Activated T-cell treated with anti-CD3 and anti-CD28 coated beads, Interleukin-2, amount 50 U/mL, for 24 hours (primary cell): ENCODE results near the gene ANKMY2.
A peak's percentile ranks its signal among the peaks of the same experiment; 100 is the strongest.

Source experiments
- DNase-seq: peaks from one replicate; pipeline ENCODE4 v3.0.0-alpha.2; 2020
- H3K27ac Mint-ChIP-seq: 2 replicates; pipeline ENCODE4 v1.8.0; 2020; ENCODE audit warnings: mild to moderate bottlenecking, mixed read lengths
- H3K27me3 Mint-ChIP-seq: 2 replicates; pipeline ENCODE4 v1.8.0; 2020; ENCODE audit warnings: mixed read lengths
- H3K36me3 Mint-ChIP-seq: 2 replicates; pipeline ENCODE4 v1.8.0; 2020; ENCODE audit warnings: low read depth, mixed read lengths
- H3K4me1 Mint-ChIP-seq: 2 replicates; pipeline ENCODE4 v1.8.0; 2020; ENCODE audit warnings: low read depth, mixed read lengths
- H3K4me3 Mint-ChIP-seq: 2 replicates; pipeline ENCODE4 v1.8.0; 2020; ENCODE audit warnings: mild to moderate bottlenecking, moderate library complexity, mixed read lengths
- H3K9me3 Mint-ChIP-seq: 2 replicates; pipeline ENCODE4 v1.8.0; 2020; ENCODE audit warnings: mixed read lengths

The ANKMY2 gene

DNA sequence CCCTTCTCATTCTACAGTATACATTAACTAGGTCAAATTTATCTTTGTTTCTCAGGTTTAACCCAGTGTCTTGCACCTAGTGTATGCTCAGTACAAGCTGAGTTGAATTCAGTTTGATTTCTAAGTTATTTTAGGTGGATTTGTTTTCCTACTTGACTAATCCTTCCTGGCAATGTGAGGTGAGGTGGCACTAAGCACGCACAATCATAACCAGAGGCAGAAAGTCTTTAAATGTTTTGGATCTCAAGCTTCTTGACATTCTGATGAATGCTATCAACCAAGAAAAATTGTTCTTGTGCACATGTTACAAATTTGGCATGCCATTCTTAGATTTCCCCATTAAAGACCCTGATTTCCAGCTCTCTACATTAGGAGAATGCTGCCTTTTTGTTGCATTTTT, 3.6 kb upstream of the ANKMY2 start:
- Mint-ChIP-seq H3K4me1 (peaks cover 72% of the 10 kb centered on the region), H3K4me3 (peak overlapping the region; percentile 99), H3K27me3 (no peaks in the 10 kb centered on the region), H3K9me3 (no peaks in the 10 kb centered on the region), H3K36me3 (peaks cover 78% of the 10 kb centered on the region), H3K27ac (peak overlapping the region; percentile 59)
- no peak for DNase-seq

DNA sequence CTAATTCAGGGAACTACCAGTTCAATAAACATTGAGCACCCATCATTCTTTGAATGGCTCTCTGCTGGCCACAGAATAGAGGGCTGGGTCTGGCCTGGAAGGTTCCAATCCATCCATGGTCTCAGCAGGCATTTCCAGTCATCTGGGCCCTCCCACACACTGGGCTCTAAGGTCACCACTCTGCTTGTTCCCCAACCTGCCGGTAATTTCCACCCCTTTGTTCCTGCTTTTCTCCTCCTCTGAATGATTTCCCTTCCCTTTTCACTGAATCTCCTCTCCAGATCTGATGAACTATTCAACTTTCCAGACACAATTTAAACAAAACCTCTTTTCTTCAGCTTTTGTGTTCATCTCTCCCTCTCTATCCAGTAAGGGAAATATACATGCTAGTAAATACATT, 3.0 kb upstream of the ANKMY2 start:
- H3K27ac Mint-ChIP-seq, result peak overlapping the region; percentile 59
- H3K4me1 Mint-ChIP-seq, result peaks cover 77% of the 10 kb centered on the region
- H3K4me3 Mint-ChIP-seq, result peak overlapping the region; percentile 99

DNA sequence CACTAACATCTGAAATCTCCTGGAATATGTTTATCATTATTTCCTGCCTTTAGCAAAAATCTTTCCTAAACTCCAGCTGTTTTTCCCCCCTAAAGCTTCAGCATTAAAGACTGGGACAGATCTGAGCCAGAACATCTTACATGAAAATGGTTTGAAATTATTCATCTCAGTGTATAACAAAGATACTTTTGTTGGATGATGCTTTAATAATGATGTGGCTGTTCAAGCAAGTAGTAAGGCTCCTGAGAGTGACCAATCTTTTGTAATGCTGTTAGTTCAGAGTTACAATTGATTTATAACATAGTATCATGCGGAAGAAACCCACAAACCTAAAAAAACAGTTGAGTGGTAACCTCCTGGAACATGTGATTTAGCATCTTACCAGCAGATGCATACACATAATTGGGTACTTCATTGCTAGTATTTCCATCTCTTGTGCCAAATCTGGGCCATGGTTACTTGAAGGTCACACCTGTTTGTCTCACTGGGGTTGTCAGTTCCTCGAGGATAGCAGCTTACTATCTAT, 1.9 kb upstream of the ANKMY2 start:
- Mint-ChIP-seq H3K27ac (peak overlapping the region; percentile 97), H3K4me3 (peak overlapping the region; percentile 99), H3K4me1 (peaks cover 76% of the 10 kb centered on the region), H3K36me3 (peaks cover 78% of the 10 kb centered on the region), H3K9me3 (no peaks in the 10 kb centered on the region), H3K27me3 (no peaks in the 10 kb centered on the region)
- no peak for DNase-seq

More for the DNA sequence above, 3.0 kb upstream of the ANKMY2 start:
- Mint-ChIP-seq H3K27me3 (no peaks in the 10 kb centered on the region), H3K36me3 (peaks cover 80% of the 10 kb centered on the region), H3K9me3 (no peaks in the 10 kb centered on the region)
- DNase-seq, result no peak

DNA sequence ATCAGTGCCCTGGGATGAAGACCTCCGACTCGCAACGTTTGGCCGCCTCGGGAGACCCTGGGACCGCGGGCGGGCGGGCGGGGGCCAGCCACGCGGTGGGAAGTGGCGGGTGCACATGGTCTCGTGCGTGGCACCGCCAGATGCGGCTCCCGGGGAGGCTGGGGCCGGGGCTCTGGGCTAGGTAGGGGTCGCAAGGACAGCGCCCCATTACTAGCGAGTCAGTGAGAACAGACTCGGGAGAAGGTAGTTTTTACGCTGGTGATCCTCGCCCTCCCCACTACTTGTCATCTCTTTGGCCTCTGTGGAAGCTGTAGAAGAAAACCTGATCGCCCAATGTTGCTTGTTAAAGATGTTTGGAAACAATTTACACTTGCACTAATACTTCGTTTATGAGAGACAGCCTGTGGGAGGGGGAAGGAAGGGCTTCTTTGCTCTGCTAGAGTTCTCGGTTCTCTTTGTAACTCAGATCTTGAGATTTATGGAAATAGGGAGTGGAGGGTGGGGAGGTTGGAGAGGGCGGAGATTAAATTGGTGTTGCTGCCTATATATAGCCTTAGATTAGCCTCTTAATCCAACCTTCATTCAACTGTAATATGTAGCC, 1.0 kb upstream of the ANKMY2 start:
- Mint-ChIP-seq H3K9me3 (no peaks in the 10 kb centered on the region), H3K4me1 (peaks cover 72% of the 10 kb centered on the region), H3K27me3 (no peaks in the 10 kb centered on the region), H3K4me3 (peak overlapping the region; percentile 99), H3K27ac (peak overlapping the region; percentile 97), H3K36me3 (peaks cover 72% of the 10 kb centered on the region)
- DNase-seq, result no peak

DNA sequence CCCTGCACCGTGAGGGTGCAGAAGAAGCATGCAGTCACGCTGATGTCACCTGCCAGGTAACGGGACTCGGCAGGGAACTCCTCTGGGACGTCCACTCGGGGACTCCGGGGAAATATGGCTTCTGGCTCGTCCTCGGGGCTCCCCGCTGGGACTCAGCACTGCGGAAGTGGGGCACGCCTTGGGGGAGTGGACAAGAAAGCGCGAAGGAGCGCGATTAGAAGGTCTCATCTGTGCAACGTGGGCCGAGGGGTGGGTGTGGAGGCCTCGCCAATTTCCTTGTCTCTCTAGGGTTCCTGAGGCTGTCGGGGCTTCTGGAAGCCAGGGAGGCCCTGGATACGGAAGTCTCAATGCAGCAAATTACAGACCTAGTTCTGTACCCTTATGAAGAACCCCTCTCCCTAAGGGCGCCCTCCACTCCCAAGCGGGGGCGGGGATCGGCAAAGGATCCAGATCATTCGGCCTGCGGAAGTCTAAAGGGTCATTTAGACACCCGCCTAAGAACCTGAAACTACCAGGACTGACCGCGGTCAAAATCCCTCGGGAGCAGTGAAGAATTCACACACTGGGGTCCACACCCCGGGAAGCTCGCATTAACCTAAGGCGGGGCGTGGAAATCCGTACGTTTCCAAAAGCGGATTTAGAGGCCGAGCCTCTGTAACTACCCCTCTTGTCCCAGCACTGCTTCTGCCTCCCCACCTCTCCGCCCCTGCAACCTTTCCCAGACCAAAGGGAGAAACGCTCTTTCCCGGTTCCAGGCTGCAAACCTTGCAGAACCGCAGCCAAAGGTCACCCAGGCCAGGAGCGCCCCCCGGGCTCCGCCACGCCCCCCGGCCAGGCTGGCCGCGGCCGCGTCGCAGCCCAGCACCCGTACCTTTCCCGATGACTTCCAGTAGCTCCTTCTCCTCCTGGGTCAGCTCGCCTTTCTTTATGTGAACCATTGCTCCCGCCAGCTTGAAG, 640 bp downstream of the ANKMY2 start:
- Mint-ChIP-seq H3K4me3 (peak overlapping the region; percentile 99), H3K4me1 (peaks cover 57% of the 10 kb centered on the region), H3K27ac (peak overlapping the region; percentile 97), H3K36me3 (peaks cover 60% of the 10 kb centered on the region), H3K9me3 (no peaks in the 10 kb centered on the region), H3K27me3 (no peaks in the 10 kb centered on the region)
- peak; percentile 71 for DNase-seq

DNA sequence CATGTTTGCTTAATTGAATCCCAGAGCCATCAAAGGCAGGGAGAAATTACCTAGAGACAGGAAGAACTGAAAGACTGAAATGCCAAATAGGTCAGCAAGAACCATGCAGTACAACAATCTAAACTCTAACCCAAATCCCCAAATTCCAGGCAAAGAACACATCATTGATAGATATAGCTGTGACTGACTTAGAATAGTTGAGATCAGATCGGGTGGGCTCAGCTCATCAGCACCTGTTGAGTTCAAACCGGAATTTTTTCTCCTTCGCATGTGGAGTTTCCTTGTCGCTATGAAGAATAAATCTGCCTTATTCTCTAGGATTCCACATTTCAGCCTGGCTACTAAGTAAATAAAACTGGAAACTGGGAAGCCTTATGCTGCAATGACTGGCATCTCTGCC, 1.4 kb downstream of the ANKMY2 start:
- no peaks in the 10 kb centered on the region for H3K27me3 Mint-ChIP-seq
- H3K27ac Mint-ChIP-seq, result peak overlapping the region; percentile 97
- no peak for DNase-seq
- peaks cover 52% of the 10 kb centered on the region for H3K4me1 Mint-ChIP-seq
- H3K36me3 Mint-ChIP-seq, result peaks cover 56% of the 10 kb centered on the region
- no peaks in the 10 kb centered on the region for H3K9me3 Mint-ChIP-seq
- H3K4me3 Mint-ChIP-seq, result peak overlapping the region; percentile 99

DNA sequence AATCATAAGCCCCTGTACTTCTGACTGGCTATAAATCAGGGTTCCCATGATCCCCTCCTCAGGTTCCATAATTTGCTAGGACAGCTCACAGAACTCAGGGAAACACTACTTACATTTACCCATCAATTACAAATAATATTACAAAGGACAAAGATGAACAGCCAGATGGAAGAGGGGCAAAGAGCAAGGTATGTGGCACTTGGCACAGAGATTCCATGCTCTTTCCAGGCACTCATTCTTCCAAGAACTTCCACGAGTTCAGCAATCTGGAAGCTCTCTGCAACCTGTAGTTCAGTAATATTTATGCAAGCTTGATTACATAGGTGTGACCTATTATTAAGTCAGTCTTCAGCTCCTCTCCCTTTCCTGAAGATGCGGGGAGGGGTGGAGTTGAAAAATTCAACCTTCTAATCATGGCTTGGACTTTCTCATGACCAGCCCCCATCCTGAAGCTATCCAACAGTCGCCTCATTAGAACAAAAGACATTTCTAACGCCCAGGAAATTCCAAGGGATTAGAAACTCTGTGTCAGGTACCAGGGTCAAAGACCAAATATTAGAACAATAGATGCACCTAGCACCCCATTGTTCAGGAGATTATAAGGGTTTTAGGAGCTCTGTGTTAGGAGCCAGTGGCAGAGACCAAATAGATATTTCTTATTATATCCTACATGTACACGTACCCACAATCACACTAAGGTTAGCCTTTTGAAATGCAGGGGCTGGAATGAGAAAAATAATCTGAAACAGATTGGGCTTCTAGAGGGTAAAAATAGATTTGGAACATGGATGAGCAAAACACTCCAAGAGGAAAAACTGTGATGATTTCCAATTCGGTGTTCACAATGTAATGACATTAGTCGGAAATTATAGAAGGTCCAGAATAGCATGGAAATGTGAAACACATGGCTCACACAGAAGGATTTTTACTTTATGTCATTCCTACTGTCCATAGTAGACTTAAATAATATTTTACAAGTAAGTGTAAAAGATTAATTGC, 7.0 kb downstream of the ANKMY2 start:
- Mint-ChIP-seq H3K9me3 (no peaks in the 10 kb centered on the region), H3K27me3 (no peaks in the 10 kb centered on the region), H3K4me3 (no peak overlapping the region), H3K4me1 (peaks cover 17% of the 10 kb centered on the region), H3K27ac (no peak overlapping the region), H3K36me3 (peaks cover 43% of the 10 kb centered on the region)
- no peak for DNase-seq

DNA sequence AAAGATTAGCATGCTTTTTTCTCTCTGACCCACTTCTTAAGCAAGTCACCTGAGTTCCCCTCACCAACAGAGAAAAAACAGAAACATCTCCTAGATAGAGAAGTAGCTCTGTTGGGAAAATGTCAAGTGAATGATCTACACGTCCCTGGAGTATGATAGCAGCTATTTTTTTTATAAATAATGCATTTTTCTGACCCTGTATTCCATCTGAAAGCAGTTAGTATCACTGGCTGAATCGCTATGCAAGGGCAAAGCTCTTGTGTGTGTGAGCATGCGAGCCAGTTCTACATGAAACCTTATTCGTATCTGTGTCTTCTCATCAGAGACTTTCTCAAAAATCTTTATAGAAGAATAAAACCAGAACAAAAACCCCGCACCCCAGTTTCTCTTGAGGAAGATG, 8.2 kb downstream of the ANKMY2 start:
- DNase-seq, result no peak
- Mint-ChIP-seq H3K9me3 (no peaks in the 10 kb centered on the region), H3K27me3 (no peaks in the 10 kb centered on the region), H3K4me1 (peaks cover 8% of the 10 kb centered on the region), H3K27ac (no peak overlapping the region), H3K36me3 (peaks cover 37% of the 10 kb centered on the region), H3K4me3 (no peak overlapping the region)

DNA sequence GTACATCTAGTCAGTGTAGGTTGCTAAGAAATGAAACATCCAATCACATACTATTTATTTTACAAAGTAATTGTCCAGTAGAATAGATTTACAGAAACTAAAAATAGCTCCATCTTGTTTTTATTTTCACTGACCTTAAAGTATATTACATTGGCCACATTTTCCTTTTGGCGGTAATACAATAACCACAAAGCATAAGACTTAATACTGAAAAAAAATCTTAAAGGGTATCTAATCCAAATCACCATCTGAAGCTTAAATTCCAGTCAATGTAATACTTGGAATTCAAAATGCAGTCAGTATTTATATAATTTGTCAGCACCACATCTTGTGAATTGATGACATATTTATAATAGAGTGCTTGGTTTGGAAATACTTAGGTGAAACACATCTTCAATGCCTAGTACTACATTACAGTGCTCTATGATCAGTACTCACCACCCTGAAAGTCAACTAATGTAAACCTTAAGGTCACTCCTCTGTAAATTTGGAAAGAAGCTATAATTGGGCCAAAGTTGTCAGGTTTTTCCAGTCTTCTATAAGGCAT, 8.9 kb downstream of the ANKMY2 start:
- Mint-ChIP-seq H3K36me3 (peaks cover 39% of the 10 kb centered on the region), H3K4me1 (peaks cover 4% of the 10 kb centered on the region), H3K27me3 (no peaks in the 10 kb centered on the region), H3K27ac (no peak overlapping the region), H3K4me3 (no peak overlapping the region), H3K9me3 (no peaks in the 10 kb centered on the region)
- no peak for DNase-seq

DNA sequence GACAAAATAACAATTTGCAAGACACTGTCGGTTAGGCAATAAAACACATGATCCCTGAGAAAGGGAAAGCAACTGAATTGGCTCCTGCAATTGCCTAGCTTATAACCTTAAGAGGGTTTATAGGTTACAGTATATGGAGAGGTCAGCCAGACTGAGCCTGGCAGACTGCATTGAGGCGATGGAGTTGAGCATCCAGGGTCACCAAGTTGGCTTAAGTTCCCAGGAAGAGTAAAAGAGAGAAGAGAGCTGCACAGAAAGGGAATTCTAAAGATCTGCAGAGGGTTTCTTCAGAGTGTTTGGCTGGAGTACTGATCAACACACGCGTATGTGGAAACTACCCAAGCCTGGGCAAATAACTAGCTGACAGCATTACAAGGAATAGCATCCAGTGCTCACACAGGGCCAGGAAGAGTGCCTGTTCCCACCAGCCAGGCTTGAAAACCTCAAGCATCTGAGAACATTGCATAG, 11.2 kb downstream of the ANKMY2 start:
- Mint-ChIP-seq H3K27me3 (no peaks in the 10 kb centered on the region), H3K4me1 (peaks cover 4% of the 10 kb centered on the region), H3K27ac (no peak overlapping the region), H3K9me3 (no peaks in the 10 kb centered on the region), H3K36me3 (peaks cover 42% of the 10 kb centered on the region), H3K4me3 (no peak overlapping the region)
- no peak for DNase-seq

DNA sequence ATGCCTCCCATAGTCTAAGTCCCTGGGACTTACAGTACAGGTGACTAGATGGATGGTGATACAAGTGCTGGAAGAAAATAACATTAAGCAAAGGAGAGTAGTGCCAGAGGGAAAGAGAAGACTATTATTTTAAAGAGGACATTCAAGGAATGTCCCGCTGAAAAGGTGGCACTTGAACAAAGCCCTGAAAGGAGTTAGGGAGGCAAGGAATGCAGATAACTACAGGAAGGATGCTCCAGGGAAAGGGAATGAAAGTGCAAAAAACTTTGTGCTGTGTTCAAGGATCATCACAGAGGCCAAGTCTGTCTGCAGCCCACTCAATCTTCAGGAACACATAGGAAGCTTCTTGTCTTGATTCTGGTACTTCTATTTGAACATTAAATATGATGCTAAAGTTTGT, 14.9 kb downstream of the ANKMY2 start:
- Mint-ChIP-seq H3K36me3 (peaks cover 39% of the 10 kb centered on the region), H3K4me1 (peaks cover 5% of the 10 kb centered on the region), H3K27me3 (no peaks in the 10 kb centered on the region), H3K27ac (no peak overlapping the region), H3K4me3 (no peak overlapping the region), H3K9me3 (no peaks in the 10 kb centered on the region)
- no peak for DNase-seq

DNA sequence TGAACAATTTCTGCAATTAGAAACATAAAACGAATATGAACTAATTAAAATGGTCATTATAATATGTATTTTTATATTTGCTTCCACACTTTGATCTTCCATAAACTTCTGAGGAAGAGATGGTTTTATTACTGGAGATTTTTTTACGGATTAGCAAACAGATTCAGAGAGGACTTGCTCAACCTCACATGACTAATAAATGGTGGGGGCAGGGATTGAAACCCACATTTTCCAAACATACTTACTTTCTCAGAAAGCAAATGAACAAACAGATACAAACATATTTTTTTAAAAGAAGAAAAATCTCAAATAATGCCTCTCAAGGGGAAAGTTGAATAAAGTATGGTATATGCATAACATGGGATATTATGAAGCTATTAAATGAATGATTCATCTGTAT, 18.3 kb downstream of the ANKMY2 start:
- Mint-ChIP-seq H3K4me1 (peaks cover 6% of the 10 kb centered on the region), H3K9me3 (no peaks in the 10 kb centered on the region), H3K27me3 (no peaks in the 10 kb centered on the region), H3K4me3 (no peak overlapping the region), H3K27ac (no peak overlapping the region), H3K36me3 (peaks cover 53% of the 10 kb centered on the region)
- no peak for DNase-seq

DNA sequence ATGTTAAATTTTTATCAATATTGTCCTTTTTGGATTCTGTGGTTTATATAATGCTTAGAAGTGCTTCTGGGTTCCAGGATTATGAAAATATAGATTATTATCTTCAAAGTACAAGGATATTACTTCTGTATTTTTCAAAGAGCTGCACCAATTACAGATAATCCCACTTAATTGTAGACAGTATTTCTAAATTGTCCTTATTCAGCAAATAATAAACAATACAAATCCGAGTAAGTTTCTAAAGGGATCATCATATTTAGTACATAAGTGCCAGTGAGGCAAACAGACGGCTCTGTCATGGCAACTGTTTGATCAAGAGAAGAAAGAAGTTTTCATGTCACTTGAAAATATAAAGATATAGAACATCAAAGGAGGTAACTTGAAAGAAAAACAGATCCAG, 19.2 kb downstream of the ANKMY2 start:
- H3K4me3 Mint-ChIP-seq, result no peak overlapping the region
- H3K9me3 Mint-ChIP-seq, result no peaks in the 10 kb centered on the region
- H3K36me3 Mint-ChIP-seq, result peaks cover 55% of the 10 kb centered on the region
- no peak for DNase-seq
- no peaks in the 10 kb centered on the region for H3K27me3 Mint-ChIP-seq
- H3K4me1 Mint-ChIP-seq, result peaks cover 6% of the 10 kb centered on the region
- H3K27ac Mint-ChIP-seq, result no peak overlapping the region

DNA sequence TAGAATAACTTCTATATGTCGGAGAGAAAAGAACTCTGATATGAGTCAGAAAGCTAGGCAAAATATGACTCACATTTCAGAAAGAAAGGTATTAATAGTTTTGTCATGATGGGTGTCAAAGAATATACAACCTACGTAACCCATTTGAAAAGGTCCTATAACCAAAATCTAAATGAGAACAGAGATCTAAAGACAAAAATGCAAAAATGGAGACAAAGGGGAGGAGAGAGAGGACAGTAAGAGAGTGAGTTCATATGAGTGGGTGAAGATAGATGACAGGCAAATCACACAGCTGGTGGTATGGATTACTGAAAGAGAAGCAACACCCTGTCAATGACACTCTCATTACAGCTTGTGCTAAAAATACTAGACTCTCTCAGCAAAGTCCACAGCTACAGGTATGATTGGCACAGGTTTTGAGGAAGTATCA, 25.6 kb downstream of the ANKMY2 start:
- DNase-seq, result no peak
- peaks cover 18% of the 10 kb centered on the region for H3K4me1 Mint-ChIP-seq
- H3K4me3 Mint-ChIP-seq, result peak overlapping the region; percentile 2
- H3K36me3 Mint-ChIP-seq, result peaks cover 61% of the 10 kb centered on the region
- H3K9me3 Mint-ChIP-seq, result no peaks in the 10 kb centered on the region
- H3K27ac Mint-ChIP-seq, result peak overlapping the region; percentile 89
- no peaks in the 10 kb centered on the region for H3K27me3 Mint-ChIP-seq
